Endodermal cell (in vitro differentiated cells): ENCODE results near the gene POU5F1. TPM values are rescaled to one million over a fixed set of nuclear protein-coding genes. Genes with fewer than 3 reads are reported as not detected.

Experiments
- DNase-seq: peaks from one replicate; pipeline ENCODE4 v3.0.0-alpha.2; 2017
- H3K27ac ChIP-seq: 2 replicates; pipeline ENCODE4 v1.5.1; 2013; ENCODE audit warnings: mild to moderate bottlenecking, low read depth, low read length, moderate library complexity
- H3K27me3 ChIP-seq: 2 replicates; pipeline ENCODE4 v1.6.1; 2013; ENCODE audit warnings: mild to moderate bottlenecking, low read length, moderate library complexity; ENCODE audit not compliant: insufficient read depth, control insufficient read depth, poor library complexity, severe bottlenecking
- H3K36me3 ChIP-seq: 2 replicates; pipeline ENCODE4 v1.7.0; 2013; ENCODE audit warnings: mild to moderate bottlenecking, low read length, moderate library complexity; ENCODE audit not compliant: control insufficient read depth, insufficient read depth
- H3K4me1 ChIP-seq: one replicate; pipeline ENCODE4 v1.7.0; 2013; ENCODE audit warnings: low read length; ENCODE audit not compliant: control insufficient read depth, insufficient read depth
- H3K4me3 ChIP-seq: 2 replicates; pipeline ENCODE4 v1.5.1; 2013; ENCODE audit warnings: mild to moderate bottlenecking, low read length, moderate library complexity
- H3K9ac ChIP-seq: 2 replicates; pipeline ENCODE4 v1.6.1; 2013; ENCODE audit warnings: mild to moderate bottlenecking, low read length, moderate library complexity; ENCODE audit not compliant: poor library complexity, severe bottlenecking; ENCODE audit errors: extremely low read depth
- H3K9me3 ChIP-seq: 2 replicates; pipeline ENCODE4 v1.6.1; 2013; ENCODE audit warnings: mild to moderate bottlenecking, low read length, moderate library complexity; ENCODE audit not compliant: control insufficient read depth
- H3K27ac Mint-ChIP-seq: 2 replicates; pipeline ENCODE4 v1.8.0; 2020; ENCODE audit warnings: mixed read lengths
- H3K27me3 Mint-ChIP-seq: 2 replicates; pipeline ENCODE4 v1.8.0; 2021; ENCODE audit warnings: mild to moderate bottlenecking, mixed read lengths; ENCODE audit not compliant: insufficient read depth
- H3K36me3 Mint-ChIP-seq: 2 replicates; pipeline ENCODE4 v1.8.0; 2020; ENCODE audit warnings: low read depth, mixed read lengths
- H3K4me1 Mint-ChIP-seq: 2 replicates; pipeline ENCODE4 v1.8.0; 2020; ENCODE audit warnings: mixed read lengths
- H3K4me3 Mint-ChIP-seq: 2 replicates; pipeline ENCODE4 v1.8.0; 2020; ENCODE audit warnings: mild to moderate bottlenecking, moderate library complexity, mixed read lengths
- H3K9me3 Mint-ChIP-seq: 2 replicates; pipeline ENCODE4 v1.8.0; 2020; ENCODE audit warnings: mild to moderate bottlenecking, mixed read lengths
- WGBS, 2 experiments: methylation state at CpG; one replicate each; pipeline versions ENCODE4 v1.1.5 to v1.1.7; 2013; ENCODE audit warnings: missing lambda C conversion rate in 2 of 2, mixed read lengths in 1 of 2; ENCODE audit not compliant: insufficient coverage in 1 of 2, insufficient read length in 1 of 2; 5-methylcytosine and 5-hydroxymethylcytosine counted together
- total RNA-seq, 2 donors: library from RNA; stranded (reverse); fragmentation: NEBNext Ultra II Directional in 1 of 2; extraction: Animal tissue kit (Norgen Biotek cat#: 25700) in 1 of 2; gene quantifications; 2 replicates in 1 of 2; 3 replicates in 1 of 2; pipeline ENCODE4 v1.2.1, GENCODE V29; 2021
- TF ChIP-seq, protein P1 (sequence below): fragments of 200-600 bp; sonication (generic); conservative IDR thresholded peaks from 2 replicates; pipeline ENCODE4 v1.5.0; 2021; ENCODE audit warnings: antibody characterized with exemption, mild to moderate bottlenecking

POU5F1 gene
- total RNA-seq, 2 donors from 2014 or later: 106 to 687 TPM

DNA sequence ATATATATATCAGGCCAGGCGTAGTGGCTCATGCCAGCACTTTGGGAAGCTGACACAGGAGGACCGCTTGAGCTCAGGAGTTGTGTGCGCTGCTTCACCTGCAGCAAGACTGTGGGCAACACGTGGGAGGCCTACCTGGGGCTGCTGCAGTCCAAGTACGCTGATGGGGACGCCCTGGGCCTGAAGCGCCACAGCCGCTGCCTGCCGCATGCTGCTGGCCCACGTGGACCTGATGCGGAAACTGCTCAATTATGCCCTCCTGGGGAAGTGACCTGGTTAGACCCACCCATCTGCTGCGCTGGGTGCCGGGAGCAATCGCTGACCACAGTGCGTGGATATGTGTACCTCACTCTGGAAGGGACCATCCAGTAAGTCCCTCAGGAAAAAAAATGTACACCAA, 29.8 kb downstream of the POU5F1 start:
- Mint-ChIP-seq H3K9me3 (no peaks in the 10 kb centered on the region), H3K4me3 (no peak overlapping the region)

DNA sequence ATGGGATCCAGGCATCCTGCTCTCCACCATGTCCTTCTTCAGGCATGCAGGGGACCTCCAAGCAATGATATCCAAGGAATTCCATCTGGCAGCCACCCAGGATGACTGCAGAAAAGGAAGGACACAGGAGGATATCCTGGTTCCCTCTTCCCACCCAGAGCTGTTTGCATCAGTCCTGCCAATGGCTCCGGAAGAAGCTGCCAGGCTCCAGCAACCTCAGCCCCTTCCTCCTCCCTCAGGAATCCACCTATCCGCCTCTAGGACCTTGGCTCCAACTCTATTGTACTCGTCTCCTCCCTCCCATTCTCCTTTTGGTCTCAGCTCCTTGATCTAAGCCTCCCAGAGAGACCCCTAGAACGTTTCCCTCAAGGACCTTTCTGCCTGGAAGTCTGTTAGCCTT, 30.9 kb downstream of the POU5F1 start:
- H3K4me3 Mint-ChIP-seq: no peak overlapping the region
- Histone ChIP-seq H3K27me3 (no peaks in the 10 kb centered on the region), H3K36me3 (peaks cover 10% of the 10 kb centered on the region), H3K9ac (no peak overlapping the region), H3K4me1 (no peaks in the 10 kb centered on the region), H3K9me3 (no peaks in the 10 kb centered on the region), H3K27ac (no peak overlapping the region), H3K4me3 (no peak overlapping the region)
- peak overlapping the region; percentile 56 for H3K27ac Mint-ChIP-seq
- H3K36me3 Mint-ChIP-seq: peaks cover 16% of the 10 kb centered on the region
- peak; percentile 86 for DNase-seq
- H3K9me3 Mint-ChIP-seq: no peaks in the 10 kb centered on the region
- H3K27me3 Mint-ChIP-seq: peaks cover 7% of the 10 kb centered on the region
- 31 to 36% methylated on average over 4 of the region's 4 CpGs for WGBS, 2 experiments
- TF ChIP-seq, protein P1, sequence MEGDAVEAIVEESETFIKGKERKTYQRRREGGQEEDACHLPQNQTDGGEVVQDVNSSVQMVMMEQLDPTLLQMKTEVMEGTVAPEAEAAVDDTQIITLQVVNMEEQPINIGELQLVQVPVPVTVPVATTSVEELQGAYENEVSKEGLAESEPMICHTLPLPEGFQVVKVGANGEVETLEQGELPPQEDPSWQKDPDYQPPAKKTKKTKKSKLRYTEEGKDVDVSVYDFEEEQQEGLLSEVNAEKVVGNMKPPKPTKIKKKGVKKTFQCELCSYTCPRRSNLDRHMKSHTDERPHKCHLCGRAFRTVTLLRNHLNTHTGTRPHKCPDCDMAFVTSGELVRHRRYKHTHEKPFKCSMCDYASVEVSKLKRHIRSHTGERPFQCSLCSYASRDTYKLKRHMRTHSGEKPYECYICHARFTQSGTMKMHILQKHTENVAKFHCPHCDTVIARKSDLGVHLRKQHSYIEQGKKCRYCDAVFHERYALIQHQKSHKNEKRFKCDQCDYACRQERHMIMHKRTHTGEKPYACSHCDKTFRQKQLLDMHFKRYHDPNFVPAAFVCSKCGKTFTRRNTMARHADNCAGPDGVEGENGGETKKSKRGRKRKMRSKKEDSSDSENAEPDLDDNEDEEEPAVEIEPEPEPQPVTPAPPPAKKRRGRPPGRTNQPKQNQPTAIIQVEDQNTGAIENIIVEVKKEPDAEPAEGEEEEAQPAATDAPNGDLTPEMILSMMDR: no peak
- peaks cover 17% of the 10 kb centered on the region for H3K4me1 Mint-ChIP-seq

More for the DNA sequence above, 29.8 kb downstream of the POU5F1 start:
- no peak for DNase-seq
- Mint-ChIP-seq H3K27me3 (peaks cover 7% of the 10 kb centered on the region), H3K4me1 (peaks cover 17% of the 10 kb centered on the region), H3K36me3 (peaks cover 26% of the 10 kb centered on the region), H3K27ac (no peak overlapping the region)
- no peak overlapping the region for H3K27ac ChIP-seq
- whole genome bisulfite sequencing, 2 experiments: 88 to 92% methylated on average over 9 to 15 of the region's 15 CpGs
- no peaks in the 10 kb centered on the region for H3K27me3 ChIP-seq
- peaks cover 10% of the 10 kb centered on the region for H3K36me3 ChIP-seq
- no peaks in the 10 kb centered on the region for H3K9me3 ChIP-seq
- no peaks in the 10 kb centered on the region for H3K4me1 ChIP-seq
- no peak overlapping the region for H3K9ac ChIP-seq
- H3K4me3 ChIP-seq: no peak overlapping the region
- TF ChIP-seq, protein P1: no peak

DNA sequence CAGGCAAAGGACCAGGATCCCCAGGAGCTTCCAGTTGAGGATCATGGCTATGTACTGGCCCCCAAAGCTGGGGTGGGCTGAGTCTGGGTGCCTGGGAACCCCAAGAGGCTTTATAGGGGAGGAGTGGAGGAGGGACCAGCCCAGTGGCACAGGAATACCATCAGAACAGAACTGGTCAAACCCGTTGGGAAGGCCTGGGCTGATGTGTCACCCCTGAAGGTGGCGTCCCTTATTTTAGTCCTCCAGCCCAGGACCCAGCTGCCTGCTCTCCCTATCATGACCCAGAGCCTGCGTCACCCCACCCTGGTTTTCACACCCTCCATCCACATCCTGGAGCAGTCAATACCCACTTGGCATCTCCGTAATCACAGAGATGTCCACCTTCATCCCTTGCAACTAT, 31.5 kb downstream of the POU5F1 start, which contains the start of gene PSORS1C2:
PSORS1C2 (minus strand) TSS at position 85 of the 400 bp plus-strand sequence; CDS start at position 45, 40 bp downstream.
- H3K4me1 ChIP-seq: no peaks in the 10 kb centered on the region
- H3K9ac ChIP-seq: no peak within 1 kb of the TSS
- TF ChIP-seq, protein P1: no peak
- whole genome bisulfite sequencing, 2 experiments: 92% methylated on average over 4 of the region's 4 CpGs; no CpG with 5 or more reads in 1 of the 2 experiments
- H3K4me3 ChIP-seq: no peak within 1 kb of the TSS
- DNase-seq: no peak
- H3K36me3 ChIP-seq: peaks cover 10% of the 10 kb centered on the region
- Mint-ChIP-seq H3K27me3 (peaks cover 7% of the 10 kb centered on the region), H3K4me3 (no peak within 1 kb of the TSS), H3K36me3 (peaks cover 9% of the 10 kb centered on the region), H3K4me1 (peaks cover 17% of the 10 kb centered on the region), H3K27ac (peak within 1 kb of the TSS; percentile 56), H3K9me3 (no peaks in the 10 kb centered on the region)
- no peak within 1 kb of the TSS for H3K27ac ChIP-seq
- no peaks in the 10 kb centered on the region for H3K9me3 ChIP-seq
- no peaks in the 10 kb centered on the region for H3K27me3 ChIP-seq
